ENCODE results near the gene TSACC. TPM values are rescaled to one million over a fixed set of nuclear protein-coding genes. Genes with fewer than 3 reads are reported as not detected.
A peak's percentile ranks its signal among the peaks of the same experiment; 100 is the strongest.

Gene TSACC
- total and polyA plus RNA-seq, 9 of the 15 experiments (the other 6 are each of a cell fraction or from before 2014, with no cell fraction given): 0.45 to 7.4 (median 2.6) TPM

DNA sequence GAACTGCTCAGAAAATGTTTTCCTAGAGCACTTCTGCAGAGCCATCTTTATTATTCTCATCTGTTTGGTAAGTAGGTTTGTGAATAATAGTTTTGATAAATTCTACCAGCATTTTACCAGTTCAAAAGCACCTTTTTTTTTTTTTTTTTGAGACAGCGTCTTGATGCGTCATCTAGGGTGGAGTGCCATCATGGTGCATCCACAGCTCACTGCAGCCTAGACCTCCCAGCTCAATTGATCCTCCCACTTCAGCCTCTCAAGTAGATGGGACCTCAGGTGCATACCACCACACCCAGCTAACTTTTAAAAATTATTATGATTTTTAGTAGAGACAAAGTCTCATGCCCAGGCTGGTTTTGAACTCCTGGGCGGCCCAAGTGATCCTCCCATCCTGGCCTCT, 20.9 kb downstream of the TSACC start (continued):
- TF ChIP-seq, protein P1, sequence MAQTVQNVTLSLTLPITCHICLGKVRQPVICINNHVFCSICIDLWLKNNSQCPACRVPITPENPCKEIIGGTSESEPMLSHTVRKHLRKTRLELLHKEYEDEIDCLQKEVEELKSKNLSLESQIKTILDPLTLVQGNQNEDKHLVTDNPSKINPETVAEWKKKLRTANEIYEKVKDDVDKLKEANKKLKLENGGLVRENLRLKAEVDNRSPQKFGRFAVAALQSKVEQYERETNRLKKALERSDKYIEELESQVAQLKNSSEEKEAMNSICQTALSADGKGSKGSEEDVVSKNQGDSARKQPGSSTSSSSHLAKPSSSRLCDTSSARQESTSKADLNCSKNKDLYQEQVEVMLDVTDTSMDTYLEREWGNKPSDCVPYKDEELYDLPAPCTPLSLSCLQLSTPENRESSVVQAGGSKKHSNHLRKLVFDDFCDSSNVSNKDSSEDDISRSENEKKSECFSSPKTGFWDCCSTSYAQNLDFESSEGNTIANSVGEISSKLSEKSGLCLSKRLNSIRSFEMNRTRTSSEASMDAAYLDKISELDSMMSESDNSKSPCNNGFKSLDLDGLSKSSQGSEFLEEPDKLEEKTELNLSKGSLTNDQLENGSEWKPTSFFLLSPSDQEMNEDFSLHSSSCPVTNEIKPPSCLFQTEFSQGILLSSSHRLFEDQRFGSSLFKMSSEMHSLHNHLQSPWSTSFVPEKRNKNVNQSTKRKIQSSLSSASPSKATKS (CRISPR knock-in tag; IDR thresholded peaks at IDR 0.05): no peak
- no peak for TF ChIP-seq ZNF717 (CRISPR knock-in tag; IDR thresholded peaks at IDR 0.05)

DNA sequence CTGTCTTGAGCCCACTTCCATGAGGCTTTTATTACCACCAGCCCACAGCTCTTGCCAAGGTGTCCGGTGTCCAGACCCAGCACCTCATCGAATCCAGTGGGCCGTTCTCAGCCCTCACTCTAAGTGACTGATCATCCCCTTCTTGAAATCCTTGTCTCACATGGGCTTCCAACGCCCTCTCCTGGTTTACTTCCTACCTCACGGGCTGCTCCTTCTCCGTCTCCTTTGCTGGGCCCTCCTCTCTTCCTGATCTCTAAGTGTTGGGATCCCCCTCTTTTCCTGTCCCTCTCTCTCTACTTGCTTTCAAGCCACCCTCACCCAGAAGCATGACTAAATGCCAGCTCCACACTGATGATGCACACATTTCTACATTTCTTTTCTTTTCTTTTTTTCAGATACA, 21.6 kb downstream of the TSACC start:
- H3K9me3 ChIP-seq (replicated peaks; ENCODE audit: control insufficient read depth, insufficient read depth, low read depth, low read length): no peaks in the 10 kb centered on the region
- no peaks in the 10 kb centered on the region for H3K36me3 ChIP-seq (ENCODE audit: control insufficient read depth, insufficient read depth, low read length)
- ATAC-seq (peak; percentile 83), DNase-seq (ENCODE audit: extremely low read depth in 1 of 4, low spot score in 3 of 4) (peak in 3 of 4 experiments; percentile 28 to 64 (median 51)), FAIRE-seq (no peak)
- ChIA-PET CTCF (ENCODE audit: low intra/inter-chr PET ratio) (interaction anchor here (0.5 to 1.1 kb wide), 6 partner anchors 26 to 1175 kb away, joined by 3 to 4 read pairs (median 3); partner anchors contain the start of gene GLMP), POLR2A (interaction anchor here (0.6 to 1.0 kb wide), 2 partner anchors 9 to 558 kb away, joined by 3 read pairs; partner anchors contain the start of gene RHBG)
- H4K20me1 ChIP-seq (replicated peaks; ENCODE audit: control insufficient read depth, insufficient read depth, low read length): no peaks in the 10 kb centered on the region
- H3K4me2 ChIP-seq (ENCODE audit: insufficient read depth, low read length): no peak overlapping the region
- H3K27me3 ChIP-seq (ENCODE audit: control insufficient read depth in 2 of 2, insufficient read depth in 2 of 2, low read length in 2 of 2): peaks cover 7 to 23% of the 10 kb centered on the region in 2 experiments; a peak in 4 of 5 replicates
- H3K4me1 ChIP-seq (replicated peaks in 1 of 2; ENCODE audit: control insufficient read depth in 2 of 2, insufficient read depth in 2 of 2, low read length in 2 of 2): peaks cover 0 to 6% of the 10 kb centered on the region in 2 experiments; a peak in 2 of 5 replicates
- intact Hi-C loops (cut with micrococcal nuclease): loop anchor here (2.0 to 10.0 kb wide), 2 partner anchors 213 to 275 kb away; partner anchors contain the start of gene MEX3A
- peak overlapping the region; percentile 28; the same call in 1 of the 2 replicates for H2AFZ ChIP-seq (ENCODE audit: low read depth, low read length)
- WGBS (ENCODE audit: insufficient coverage, low coverage, missing lambda C conversion rate): 2% methylated on average over 6 of the region's 6 CpGs
- BruUV-seq (replicated peaks): no TSS peak
- H3K9ac ChIP-seq (ENCODE audit: insufficient read depth in 1 of 2, low read depth in 2 of 2, low read length in 2 of 2): no peak overlapping the region
- in situ Hi-C loops (cut with MboI): no loop called here
- H3K79me2 ChIP-seq (ENCODE audit: control insufficient read depth, insufficient read depth, low read length): no peaks in the 10 kb centered on the region
- no peaks in the 10 kb centered on the region for H3K9me1 ChIP-seq (ENCODE audit: control insufficient read depth, insufficient read depth, low read length)
- no peak overlapping the region for H3K27ac ChIP-seq (ENCODE audit: extremely low read depth, low read depth, low read length)
- no peak overlapping the region for H3K4me3 ChIP-seq
- peak; percentile 32; the same call in 1 of the 2 replicates for TF ChIP-seq CTBP1 (IDR thresholded peaks at IDR 0.05; ENCODE audit: borderline replicate concordance)
- TF ChIP-seq COPS2 (conservative IDR thresholded peaks at IDR 0.05): no peak
- TF ChIP-seq HDGF (IDR thresholded peaks at IDR 0.05): 0 out of 2 replicates have a peak, but pooled peaks have one; percentile 58
- 0 out of 2 replicates have a peak, but pooled peaks have one; percentile 27 for TF ChIP-seq SMC3 (conservative IDR thresholded peaks at IDR 0.05; ENCODE audit: insufficient read depth, low read depth, low read length)
- peak; percentile 35 to 66 for TF ChIP-seq RAD21 (CRISPR knock-in tag; conservative IDR thresholded peaks at IDR 0.05 in 1 of 2, IDR thresholded peaks at IDR 0.05 in 1 of 2)
- TF ChIP-seq STAG1 (CRISPR knock-in tag; IDR thresholded peaks at IDR 0.05; ENCODE audit: borderline replicate concordance): 0 out of 2 replicates have a peak, but pooled peaks have one; percentile 20
- TF ChIP-seq, protein P2, sequence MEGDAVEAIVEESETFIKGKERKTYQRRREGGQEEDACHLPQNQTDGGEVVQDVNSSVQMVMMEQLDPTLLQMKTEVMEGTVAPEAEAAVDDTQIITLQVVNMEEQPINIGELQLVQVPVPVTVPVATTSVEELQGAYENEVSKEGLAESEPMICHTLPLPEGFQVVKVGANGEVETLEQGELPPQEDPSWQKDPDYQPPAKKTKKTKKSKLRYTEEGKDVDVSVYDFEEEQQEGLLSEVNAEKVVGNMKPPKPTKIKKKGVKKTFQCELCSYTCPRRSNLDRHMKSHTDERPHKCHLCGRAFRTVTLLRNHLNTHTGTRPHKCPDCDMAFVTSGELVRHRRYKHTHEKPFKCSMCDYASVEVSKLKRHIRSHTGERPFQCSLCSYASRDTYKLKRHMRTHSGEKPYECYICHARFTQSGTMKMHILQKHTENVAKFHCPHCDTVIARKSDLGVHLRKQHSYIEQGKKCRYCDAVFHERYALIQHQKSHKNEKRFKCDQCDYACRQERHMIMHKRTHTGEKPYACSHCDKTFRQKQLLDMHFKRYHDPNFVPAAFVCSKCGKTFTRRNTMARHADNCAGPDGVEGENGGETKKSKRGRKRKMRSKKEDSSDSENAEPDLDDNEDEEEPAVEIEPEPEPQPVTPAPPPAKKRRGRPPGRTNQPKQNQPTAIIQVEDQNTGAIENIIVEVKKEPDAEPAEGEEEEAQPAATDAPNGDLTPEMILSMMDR (IDR thresholded peaks at IDR 0.05 in 2 of 3, conservative IDR thresholded peaks at IDR 0.05 in 1 of 3; ENCODE audit: insufficient read depth in 2 of 3, low read depth in 1 of 3, low read length in 3 of 3): peak; percentile 55 to 69 (median 65)
- TF ChIP-seq RFX7 (CRISPR knock-in tag; IDR thresholded peaks at IDR 0.05): no peak

Data from K562 (cell line).